GM13976 (cell line): ENCODE measurements around the gene MRPL52.
"Not testable (repeated sequence)": the region's sequence is repeated elsewhere in the genome, so short reads cannot be mapped to it uniquely, and the experiment has no call there.

Experiments
- DNase-seq: peaks from one replicate; pipeline ENCODE4 v3.0.0; 2012; ENCODE audit warnings: low spot score
- in situ Hi-C: fragments of 300-500 bp; cut with MboI; formaldehyde crosslinking; loops from one replicate; pipeline ENCODE4 v1.12.0; 2022; ENCODE audit warnings: low sequenced_read_pairs, mixed read lengths, inconsistent platforms; ENCODE audit not compliant: unreplicated experiment
- TF ChIP-seq, protein P1 (sequence below): IDR thresholded peaks from 2 replicates; pipeline ENCODE4 v1.5.1; 2012; ENCODE audit warnings: borderline replicate concordance, mild to moderate bottlenecking; ENCODE audit not compliant: insufficient read depth; ENCODE audit errors: extremely low read depth, missing control alignments, control extremely low read depth

The MRPL52 gene

GRCh38 chr14:22792158-22792557 is 37.5 kb upstream of the MRPL52 start:
- in situ Hi-C loops = no loop called here
- TF ChIP-seq, protein P1, sequence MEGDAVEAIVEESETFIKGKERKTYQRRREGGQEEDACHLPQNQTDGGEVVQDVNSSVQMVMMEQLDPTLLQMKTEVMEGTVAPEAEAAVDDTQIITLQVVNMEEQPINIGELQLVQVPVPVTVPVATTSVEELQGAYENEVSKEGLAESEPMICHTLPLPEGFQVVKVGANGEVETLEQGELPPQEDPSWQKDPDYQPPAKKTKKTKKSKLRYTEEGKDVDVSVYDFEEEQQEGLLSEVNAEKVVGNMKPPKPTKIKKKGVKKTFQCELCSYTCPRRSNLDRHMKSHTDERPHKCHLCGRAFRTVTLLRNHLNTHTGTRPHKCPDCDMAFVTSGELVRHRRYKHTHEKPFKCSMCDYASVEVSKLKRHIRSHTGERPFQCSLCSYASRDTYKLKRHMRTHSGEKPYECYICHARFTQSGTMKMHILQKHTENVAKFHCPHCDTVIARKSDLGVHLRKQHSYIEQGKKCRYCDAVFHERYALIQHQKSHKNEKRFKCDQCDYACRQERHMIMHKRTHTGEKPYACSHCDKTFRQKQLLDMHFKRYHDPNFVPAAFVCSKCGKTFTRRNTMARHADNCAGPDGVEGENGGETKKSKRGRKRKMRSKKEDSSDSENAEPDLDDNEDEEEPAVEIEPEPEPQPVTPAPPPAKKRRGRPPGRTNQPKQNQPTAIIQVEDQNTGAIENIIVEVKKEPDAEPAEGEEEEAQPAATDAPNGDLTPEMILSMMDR = no peak

DNA sequence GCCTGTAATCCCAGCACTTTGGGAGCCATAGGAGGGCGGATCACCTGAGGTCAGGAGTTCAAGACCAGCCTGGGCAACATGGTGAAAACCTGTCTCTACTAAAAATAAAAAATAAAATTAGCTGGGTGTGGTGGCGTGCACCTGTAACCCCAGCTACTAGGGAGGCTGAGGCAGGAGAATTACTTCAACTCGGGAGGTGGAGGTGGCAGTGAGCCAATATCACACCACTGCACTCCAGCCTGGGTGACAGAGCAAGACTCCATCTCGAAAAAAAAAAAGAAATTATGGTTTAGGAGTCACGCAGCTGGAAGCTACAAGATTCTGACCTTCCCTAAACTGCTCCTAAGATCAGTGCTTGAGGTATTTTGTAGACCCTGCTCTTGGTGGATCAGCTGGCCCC is 36.1 kb upstream of the MRPL52 start:
- DNase-seq, in situ Hi-C loops: not testable (repeated sequence)

More at GRCh38 chr14:22792158-22792557, 37.5 kb upstream of the MRPL52 start:
- no peak for DNase-seq

DNA sequence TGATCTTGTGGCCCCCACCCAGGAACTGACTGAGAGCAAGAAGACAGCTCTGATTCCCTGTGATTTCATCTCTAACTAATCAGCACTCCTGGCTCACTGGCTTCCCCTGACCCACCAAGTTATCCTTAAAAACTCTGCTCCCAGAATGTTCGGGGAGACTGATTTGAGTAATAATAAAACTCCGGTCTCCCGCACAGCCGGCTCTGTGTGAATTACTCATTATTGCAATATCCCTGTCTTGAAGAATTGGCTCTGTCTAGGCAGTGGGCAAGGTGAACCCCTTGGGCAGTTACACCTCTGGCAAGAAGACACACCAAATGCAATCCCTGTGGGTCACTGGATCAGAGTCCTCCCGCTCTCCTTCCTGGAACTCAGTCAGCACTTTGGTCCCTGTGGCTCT is 35.7 kb upstream of the MRPL52 start:
- no peak for DNase-seq
- in situ Hi-C loops = no loop called here
- TF ChIP-seq, protein P1 = no peak

- TF ChIP-seq, protein P1 = no peak
- DNase-seq = peak; percentile 66
- in situ Hi-C loops = no loop called here
These were observed 35.1 kb upstream of the MRPL52 start for GRCh38 chr14:22794551-22794951.

- TF ChIP-seq, protein P1 = no peak
- in situ Hi-C loops = no loop called here
- no peak for DNase-seq
These were observed 33.5 kb upstream of the MRPL52 start for GRCh38 chr14:22796087-22796707.

- in situ Hi-C loops = no loop called here
- DNase-seq = no peak
These were observed 32.4 kb upstream of the MRPL52 start for GRCh38 chr14:22797017-22797917.

More at GRCh38 chr14:22797017-22797917, 32.4 kb upstream of the MRPL52 start:
- TF ChIP-seq, protein P1 = no peak
